ENCODE data around the gene CASKIN1.

- TF ChIP-seq CTCF (IDR thresholded peaks at IDR 0.05) = no peak
- TF ChIP-seq EZH2phosphoT487 (IDR thresholded peaks at IDR 0.05) = no peak
- TF ChIP-seq EZH2 (IDR thresholded peaks at IDR 0.05) = no peak
Measured at GRCh38 chr16:2236337-2237101, 40.1 kb upstream of the CASKIN1 start, which contains the start of gene DNASE1L2.

Data from neural progenitor cell (in vitro differentiated cells).